ENCODE results near the gene FRMD4A.

The FRMD4A gene

GRCh38 chr10:13953371-13953770 lies 377.4 kb downstream of the FRMD4A start:
- ChIA-PET POLR2A (no interaction called here), CTCF (no interaction called here)
- TF ChIP-seq CTCF (IDR thresholded peaks at IDR 0.05; ENCODE audit: control extremely low read depth, extremely low read depth, low read depth, missing control alignments), result no peak
- no peak for DNase-seq (ENCODE audit: extremely low spot score)

GRCh38 chr10:13950543-13950939 lies 380.2 kb downstream of the FRMD4A start:
- no peak for DNase-seq (ENCODE audit: extremely low spot score)
- CTCF ChIA-PET, result interaction anchor here (1.3 kb wide), 1 partner anchor 18 kb away, joined by 3 read pairs; no protein-coding TSS in a partner anchor
- POLR2A ChIA-PET, result no interaction called here
- no peak for TF ChIP-seq CTCF (IDR thresholded peaks at IDR 0.05; ENCODE audit: control extremely low read depth, extremely low read depth, low read depth, missing control alignments)

- POLR2A ChIA-PET, result no interaction called here
- DNase-seq (ENCODE audit: extremely low spot score), result no peak
- TF ChIP-seq CTCF (IDR thresholded peaks at IDR 0.05; ENCODE audit: control extremely low read depth, extremely low read depth, low read depth, missing control alignments), result no peak
- CTCF ChIA-PET, result interaction anchor here (1.1 to 1.2 kb wide), 2 partner anchors 15 to 18 kb away, joined by 3 read pairs; no protein-coding TSS in a partner anchor
Observed at GRCh38 chr10:13949844-13950542, 380.7 kb downstream of the FRMD4A start.

GRCh38 chr10:13946209-13946460 lies 384.6 kb downstream of the FRMD4A start:
- no peak for TF ChIP-seq CTCF (IDR thresholded peaks at IDR 0.05; ENCODE audit: control extremely low read depth, extremely low read depth, low read depth, missing control alignments)
- POLR2A ChIA-PET, result no interaction called here
- DNase-seq (ENCODE audit: extremely low spot score), result no peak
- CTCF ChIA-PET, result interaction anchor here (1.4 to 1.5 kb wide), 2 partner anchors 17 to 27 kb away, joined by 3 to 5 read pairs; no protein-coding TSS in a partner anchor

GRCh38 chr10:13945390-13946208 lies 385.1 kb downstream of the FRMD4A start:
- POLR2A ChIA-PET, result no interaction called here
- CTCF ChIA-PET, result interaction anchor here (1.0 to 1.4 kb wide), 3 partner anchors 16 to 94 kb away, joined by 3 to 4 read pairs (median 3); no protein-coding TSS in a partner anchor
- no peak for TF ChIP-seq CTCF (IDR thresholded peaks at IDR 0.05; ENCODE audit: control extremely low read depth, extremely low read depth, low read depth, missing control alignments)
- no peak for DNase-seq (ENCODE audit: extremely low spot score)

GRCh38 chr10:13944823-13945222 lies 385.9 kb downstream of the FRMD4A start:
- CTCF ChIA-PET, result interaction anchor here (1.0 to 1.3 kb wide), 2 partner anchors 16 to 93 kb away, joined by 3 to 4 read pairs; no protein-coding TSS in a partner anchor
- DNase-seq (ENCODE audit: extremely low spot score), result no peak
- TF ChIP-seq CTCF (IDR thresholded peaks at IDR 0.05; ENCODE audit: control extremely low read depth, extremely low read depth, low read depth, missing control alignments), result no peak
- POLR2A ChIA-PET, result no interaction called here
